Dermis blood vessel endothelial cell (primary cell): ENCODE results near the gene IFITM1. TPM values are rescaled to one million over a fixed set of nuclear protein-coding genes. Genes with fewer than 3 reads are reported as not detected.
"Not testable (repeated sequence)": the region's sequence is repeated elsewhere in the genome, so short reads cannot be mapped to it uniquely, and the experiment has no call there.

Experiments used
- DNase-seq: peaks from one replicate; pipeline ENCODE4 v3.0.0; 2010
- total RNA-seq: library from RNA; depleted of rRNA; stranded (reverse); fragments of >200 nt; gene quantifications from 2 replicates; pipeline ENCODE4 v1.2.3, GENCODE V29; 2014

Gene IFITM1
- total RNA-seq, 1 donor from 2014 or later, result 3.4 TPM

GRCh38 chr11:308740-309665 lies 4.8 kb upstream of the IFITM1 start:
- not testable (repeated sequence) for DNase-seq

DNA sequence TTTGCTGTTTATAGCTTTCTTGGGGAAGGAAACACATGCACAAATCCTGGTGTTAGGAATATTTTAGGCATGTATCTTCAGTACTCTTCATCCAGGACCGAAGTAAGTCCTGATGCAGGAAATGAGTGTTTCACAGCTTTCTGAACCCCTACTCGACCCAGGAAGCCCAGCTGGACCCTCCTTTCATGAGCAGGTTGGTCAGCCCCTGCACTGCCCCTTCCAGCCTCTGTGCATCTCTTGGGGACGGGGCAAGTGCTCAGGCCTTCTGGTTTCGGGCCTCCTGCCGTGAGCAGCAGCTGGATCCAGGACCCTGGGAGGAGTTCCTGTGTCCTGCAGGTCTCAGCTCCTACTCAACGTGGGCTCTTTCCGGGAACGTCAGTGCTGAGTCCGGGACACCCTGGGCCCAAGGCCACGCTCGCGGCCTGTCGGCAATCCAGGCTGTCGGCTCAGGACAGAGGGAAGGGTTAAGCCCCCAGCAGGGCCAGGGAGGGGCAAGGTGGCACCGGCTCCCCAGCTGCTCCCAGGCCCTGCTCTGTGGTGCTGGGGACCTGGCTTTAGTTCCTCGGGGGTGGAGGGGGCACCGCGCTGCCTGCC lies 3.8 kb upstream of the IFITM1 start:
- peak; percentile 34 for DNase-seq

DNA sequence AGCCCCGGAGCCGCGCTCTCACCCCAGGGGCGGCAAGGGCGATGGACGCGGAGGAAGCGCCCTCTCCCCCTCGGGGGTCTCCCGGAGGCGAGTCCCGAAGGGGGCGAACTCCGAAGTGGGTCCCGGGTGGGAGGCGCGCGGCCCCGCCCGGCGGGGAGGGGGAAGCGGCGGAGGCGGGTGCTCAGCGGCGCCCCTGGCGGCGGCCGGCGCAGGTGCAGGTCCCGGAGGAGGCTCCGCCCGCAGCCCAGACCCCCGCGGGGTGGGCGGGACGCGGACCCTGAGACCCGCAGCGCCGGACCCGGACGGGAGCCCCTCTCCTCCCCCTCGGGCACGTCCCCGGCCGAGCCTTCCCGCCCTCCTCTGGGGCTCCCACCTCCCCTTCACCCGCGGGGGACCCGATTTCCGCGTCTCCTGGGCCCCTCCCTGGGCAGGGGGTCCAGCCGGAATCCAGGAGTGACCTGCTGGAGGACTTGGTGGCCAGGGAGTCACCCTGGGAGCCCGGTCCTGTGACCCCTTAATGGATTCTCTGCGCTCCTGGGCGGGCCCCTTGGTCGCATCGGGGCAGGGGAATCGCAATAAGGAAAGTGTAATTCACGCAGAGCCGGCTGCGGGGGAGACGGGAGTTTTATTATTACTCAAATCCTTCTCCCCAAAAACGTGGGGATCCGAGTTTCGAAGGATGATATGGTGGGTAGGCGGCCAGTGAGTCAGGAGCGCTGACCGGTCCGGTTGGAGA lies 2.7 kb upstream of the IFITM1 start:
- DNase-seq, result not testable (repeated sequence)

GRCh38 chr11:312092-312816 lies 1.6 kb upstream of the IFITM1 start:
- no peak for DNase-seq

GRCh38 chr11:313304-313786 lies 495 bp upstream of the IFITM1 start:
- no peak for DNase-seq

GRCh38 chr11:314554-314875 lies 675 bp downstream of the IFITM1 start:
- DNase-seq, result not testable (repeated sequence)

DNA sequence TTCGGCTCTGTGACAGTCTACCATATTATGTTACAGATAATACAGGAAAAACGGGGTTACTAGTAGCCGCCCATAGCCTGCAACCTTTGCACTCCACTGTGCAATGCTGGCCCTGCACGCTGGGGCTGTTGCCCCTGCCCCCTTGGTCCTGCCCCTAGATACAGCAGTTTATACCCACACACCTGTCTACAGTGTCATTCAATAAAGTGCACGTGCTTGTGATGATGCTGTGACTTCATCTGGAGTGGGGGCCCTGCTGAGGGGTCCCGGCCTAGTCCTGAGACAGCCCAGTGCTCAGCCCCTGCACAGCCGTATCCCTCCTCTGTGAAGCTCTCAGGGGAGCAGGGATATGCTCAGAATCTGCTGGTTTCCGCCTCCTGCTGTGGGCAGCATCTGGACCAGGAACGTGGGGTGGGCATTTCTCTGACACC lies 1.2 kb downstream of the IFITM1 start:
- DNase-seq, result no peak

DNA sequence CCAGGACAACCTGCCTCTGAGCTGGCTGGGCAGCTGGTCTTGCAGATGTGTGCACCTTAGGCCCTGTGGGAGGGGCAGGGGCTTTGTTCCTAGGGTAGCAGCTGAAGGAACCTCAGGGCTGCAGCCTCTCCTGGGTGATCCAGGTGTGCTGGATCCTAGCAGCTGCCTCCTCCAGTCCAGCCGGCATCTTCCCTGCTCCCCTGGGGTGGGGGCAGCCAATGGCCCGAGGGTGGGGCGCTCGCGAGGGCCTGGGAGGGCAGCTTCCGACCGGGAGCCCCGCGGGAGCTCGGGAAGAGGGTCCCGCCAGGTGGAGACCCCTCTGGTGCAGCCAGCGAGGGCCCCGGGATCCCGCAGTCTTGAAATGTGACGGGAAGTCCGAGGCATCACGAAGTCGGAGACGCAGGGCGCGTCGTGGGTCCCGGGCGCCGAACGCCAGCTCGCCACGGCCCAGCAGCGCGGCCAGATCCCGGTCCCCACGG lies 1.7 kb downstream of the IFITM1 start:
- DNase-seq, result no peak

GRCh38 chr11:316031-316701 lies 2.3 kb downstream of the IFITM1 start:
- DNase-seq, result no peak

GRCh38 chr11:316891-317301 lies 3.1 kb downstream of the IFITM1 start:
- DNase-seq, result no peak

DNA sequence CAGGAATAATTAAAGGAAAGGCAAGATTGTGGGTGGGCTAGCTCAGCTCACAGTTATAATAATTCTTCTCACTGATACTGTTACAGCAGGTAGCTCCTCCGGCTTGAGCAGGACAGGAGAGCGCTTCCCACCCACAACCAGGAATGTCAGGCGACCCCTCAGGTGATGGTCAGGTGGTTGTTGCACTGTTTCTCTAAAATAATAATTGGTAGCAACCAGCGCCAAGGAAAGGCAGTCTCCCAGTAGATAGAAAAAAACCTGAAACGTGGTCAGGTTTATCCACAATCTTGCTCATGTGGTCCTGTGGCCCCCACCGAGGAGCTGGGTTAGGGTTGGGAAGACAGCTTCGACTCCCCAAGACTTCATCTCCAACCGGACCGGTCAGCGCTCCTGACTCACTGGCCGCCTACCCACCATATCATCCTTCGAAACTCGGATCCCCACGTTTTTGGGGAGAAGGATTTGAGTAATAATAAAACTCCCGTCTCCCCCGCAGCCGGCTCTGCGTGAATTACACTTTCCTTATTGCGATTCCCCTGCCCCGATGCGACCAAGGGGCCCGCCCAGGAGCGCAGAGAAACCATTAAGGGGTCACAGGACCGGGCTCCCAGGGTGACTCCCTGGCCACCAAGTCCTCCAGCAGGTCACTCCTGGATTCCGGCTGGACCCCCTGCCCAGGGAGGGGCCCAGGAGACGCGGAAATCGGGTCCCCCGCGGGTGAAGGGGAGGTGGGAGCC lies 4.0 kb downstream of the IFITM1 start:
- DNase-seq, result not testable (repeated sequence)

GRCh38 chr11:318405-319120 lies 4.7 kb downstream of the IFITM1 start:
- not testable (repeated sequence) for DNase-seq

DNA sequence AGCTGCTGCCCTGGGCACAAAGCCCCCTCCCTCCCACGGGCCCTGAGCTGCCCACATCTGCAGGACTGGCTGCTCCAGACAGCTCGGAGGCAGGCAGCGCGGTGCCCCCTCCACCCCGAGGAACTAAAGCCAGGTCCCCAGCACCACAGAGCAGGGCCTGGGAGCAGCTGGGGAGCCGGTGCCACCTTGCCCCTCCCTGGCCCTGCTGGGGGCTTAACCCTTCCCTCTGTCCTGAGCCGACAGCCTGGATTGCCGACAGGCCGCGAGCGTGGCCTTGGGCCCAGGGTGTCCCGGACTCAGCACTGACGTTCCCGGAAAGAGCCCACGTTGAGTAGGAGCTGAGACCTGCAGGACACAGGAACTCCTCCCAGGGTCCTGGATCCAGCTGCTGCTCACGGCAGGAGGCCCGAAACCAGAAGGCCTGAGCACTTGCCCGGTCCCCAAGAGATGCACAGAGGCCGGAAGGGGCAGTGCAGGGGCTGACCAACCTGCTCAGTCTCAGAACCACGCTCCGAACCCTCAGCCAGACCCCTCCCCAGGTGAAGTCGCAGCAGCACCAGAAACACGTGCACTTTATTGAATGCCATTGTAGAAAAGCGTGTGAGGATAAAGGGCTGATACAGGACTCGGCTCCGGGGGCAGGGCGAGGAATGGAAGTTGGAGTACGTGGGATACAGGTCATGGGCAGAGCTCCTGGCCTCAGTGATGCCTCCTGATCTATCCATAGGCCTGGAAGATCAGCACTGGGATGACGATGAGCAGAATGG lies 5.5 kb downstream of the IFITM1 start:
- DNase-seq, result not testable (repeated sequence)

GRCh38 chr11:319888-320273 lies 6.0 kb downstream of the IFITM1 start:
- not testable (repeated sequence) for DNase-seq

DNA sequence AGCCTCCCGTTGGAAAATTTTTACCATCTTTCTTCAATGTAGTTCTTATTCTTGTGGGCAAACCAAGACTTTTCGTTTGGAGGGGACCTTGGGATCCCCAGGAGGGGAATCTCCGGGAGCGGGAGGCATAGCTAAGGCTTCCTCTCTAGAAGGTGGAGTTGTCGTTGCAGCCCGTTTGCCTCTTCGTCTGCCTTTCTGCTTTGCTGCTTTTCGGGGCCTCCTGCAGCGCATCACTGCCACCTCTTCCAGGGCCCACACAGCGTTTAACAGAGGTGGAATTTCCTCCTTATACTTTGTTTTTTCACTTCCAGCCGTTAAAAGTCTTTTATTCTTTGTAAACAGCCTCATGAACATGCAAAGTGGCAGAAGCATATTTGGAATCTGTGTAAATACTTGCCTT lies 10.3 kb downstream of the IFITM1 start:
- DNase-seq, result no peak

DNA sequence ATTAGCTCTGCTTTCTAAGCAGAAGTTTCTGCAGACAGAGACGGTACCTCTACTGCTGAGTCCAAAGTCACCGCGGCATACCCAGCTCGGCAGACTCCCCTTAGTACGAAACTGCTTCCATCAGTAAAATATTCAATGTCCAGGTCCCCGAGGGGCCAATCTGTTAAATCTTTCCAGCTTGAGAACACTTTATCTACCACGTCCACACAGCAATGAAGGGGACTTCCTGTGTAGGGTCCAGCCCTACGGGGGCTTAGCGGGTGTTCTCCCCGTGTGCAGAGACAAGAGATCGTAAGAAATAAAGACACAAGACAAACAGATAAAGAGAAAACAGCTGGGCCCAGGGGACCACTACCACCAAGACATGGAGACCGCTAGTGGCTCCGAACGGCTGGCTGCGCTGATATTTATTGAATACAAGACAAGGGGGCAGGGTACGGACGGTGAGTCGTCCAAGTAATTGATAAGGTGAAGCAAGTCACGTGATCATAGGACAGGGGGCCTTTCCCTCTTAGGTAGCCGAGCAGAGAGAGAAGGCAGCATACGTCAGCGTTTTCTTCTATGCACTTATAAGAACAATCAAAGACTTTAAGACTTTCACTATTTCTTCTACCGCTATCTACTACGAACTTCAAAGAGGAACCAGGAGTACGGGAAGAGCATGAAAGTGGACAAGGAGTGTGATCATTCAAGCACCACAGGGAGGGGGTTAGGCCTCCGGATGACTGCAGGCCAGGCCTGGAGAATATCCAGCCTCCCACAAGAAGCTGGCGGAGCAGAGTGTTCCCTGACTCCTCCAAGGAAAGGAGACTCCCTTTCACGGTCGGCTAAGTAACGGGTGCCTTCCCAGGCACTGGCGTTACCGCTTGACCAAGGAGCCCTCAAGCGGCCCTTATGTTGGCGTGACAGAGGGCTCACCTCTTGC lies 11.0 kb downstream of the IFITM1 start:
- DNase-seq, result not testable (repeated sequence)

DNA sequence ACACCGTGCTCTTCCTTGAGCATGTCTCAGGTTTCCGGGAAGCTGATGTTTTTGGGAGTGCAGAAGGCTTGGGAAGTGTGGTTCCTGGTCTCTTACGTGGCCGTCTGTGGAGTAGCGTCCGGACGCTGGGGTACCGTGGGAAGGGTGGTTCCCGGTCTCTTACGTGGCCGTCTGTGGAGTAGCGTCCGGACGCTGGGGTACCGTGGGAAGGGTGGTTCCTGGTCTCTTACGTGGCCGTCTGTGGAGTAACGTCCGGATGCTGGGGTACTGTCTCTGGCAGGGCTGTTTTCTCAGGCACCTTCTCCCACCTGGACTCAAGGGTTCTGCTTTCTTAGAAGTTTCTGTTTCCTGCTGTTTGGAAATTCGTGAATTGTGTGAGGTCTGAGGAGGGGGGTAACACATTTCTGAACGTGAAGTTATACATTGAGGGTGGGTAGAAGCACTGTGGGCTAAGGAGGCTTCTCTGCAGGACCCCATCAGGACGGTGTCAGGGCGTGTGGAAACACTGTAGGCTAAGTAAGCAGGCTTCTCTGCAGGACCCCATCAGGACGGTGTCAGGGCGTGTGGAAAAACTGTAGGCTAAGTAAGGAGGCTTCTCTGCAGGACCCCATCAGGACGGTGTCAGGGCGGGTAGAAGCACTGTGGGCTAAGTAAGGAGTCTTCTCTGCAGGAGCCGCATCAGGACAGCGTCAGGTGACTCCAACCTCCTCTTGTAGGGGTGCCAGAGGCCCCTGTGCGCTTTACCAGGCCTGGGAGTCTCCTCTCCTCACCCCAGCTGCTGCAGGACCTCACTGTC lies 12.2 kb downstream of the IFITM1 start:
- DNase-seq, result no peak

GRCh38 chr11:326592-326841 lies 12.7 kb downstream of the IFITM1 start:
- no peak for DNase-seq
